Measurements from ENCODE around the gene GPR156.

The GPR156 gene

GRCh38 chr3:120202363-120202762, 82.7 kb downstream of the GPR156 start:
- no peak overlapping the region for H3K4me3 ChIP-seq (ENCODE audit: low read depth in 1 of 5, low read length in 5 of 5)
- peaks cover 0 to 19% (median 17%) of the 10 kb centered on the region in 5 donors for H3K4me1 ChIP-seq (ENCODE audit: control insufficient read depth in 5 of 5, insufficient read depth in 5 of 5, low read length in 5 of 5)
- no peaks in the 10 kb centered on the region for H3K36me3 ChIP-seq (ENCODE audit: control insufficient read depth in 5 of 5, insufficient read depth in 5 of 5, low read length in 5 of 5)
- no peaks in the 10 kb centered on the region for H3K27me3 ChIP-seq (ENCODE audit: control insufficient read depth in 5 of 5, insufficient read depth in 4 of 5, low read length in 5 of 5)
- H3K9me3 ChIP-seq (ENCODE audit: control insufficient read depth in 5 of 5, low read length in 5 of 5) = no peaks in the 10 kb centered on the region
- peak overlapping the region; percentile 33 for H3K27ac ChIP-seq (ENCODE audit: low read depth, low read length)
- H3K9ac ChIP-seq (ENCODE audit: low read length in 5 of 5) = no peak overlapping the region

- H3K4me3 ChIP-seq (ENCODE audit: low read depth in 1 of 5, low read length in 5 of 5) = no peak overlapping the region
- no peak overlapping the region for H3K27ac ChIP-seq (ENCODE audit: low read depth, low read length)
- H3K36me3 ChIP-seq (ENCODE audit: control insufficient read depth in 5 of 5, insufficient read depth in 5 of 5, low read length in 5 of 5) = no peaks in the 10 kb centered on the region
- H3K9me3 ChIP-seq (ENCODE audit: control insufficient read depth in 5 of 5, low read length in 5 of 5) = no peaks in the 10 kb centered on the region
- H3K27me3 ChIP-seq (ENCODE audit: control insufficient read depth in 5 of 5, insufficient read depth in 4 of 5, low read length in 5 of 5) = no peaks in the 10 kb centered on the region
- peaks cover 0 to 19% (median 17%) of the 10 kb centered on the region in 5 donors for H3K4me1 ChIP-seq (ENCODE audit: control insufficient read depth in 5 of 5, insufficient read depth in 5 of 5, low read length in 5 of 5)
- no peak overlapping the region for H3K9ac ChIP-seq (ENCODE audit: low read length in 5 of 5)
These were observed 84.4 kb downstream of the GPR156 start for GRCh38 chr3:120200493-120201235.

GRCh38 chr3:120198305-120198878, 86.6 kb downstream of the GPR156 start:
- Histone ChIP-seq H3K27ac (ENCODE audit: low read depth, low read length) (no peak overlapping the region), H3K4me1 (ENCODE audit: control insufficient read depth in 5 of 5, insufficient read depth in 5 of 5, low read length in 5 of 5) (peaks cover 0 to 11% (median 11%) of the 10 kb centered on the region in 5 donors), H3K27me3 (ENCODE audit: control insufficient read depth in 5 of 5, insufficient read depth in 4 of 5, low read length in 5 of 5) (no peaks in the 10 kb centered on the region), H3K9ac (ENCODE audit: low read length in 5 of 5) (no peak overlapping the region), H3K36me3 (ENCODE audit: control insufficient read depth in 5 of 5, insufficient read depth in 5 of 5, low read length in 5 of 5) (no peaks in the 10 kb centered on the region), H3K4me3 (ENCODE audit: low read depth in 1 of 5, low read length in 5 of 5) (no peak overlapping the region), H3K9me3 (ENCODE audit: control insufficient read depth in 5 of 5, low read length in 5 of 5) (no peaks in the 10 kb centered on the region)

- Histone ChIP-seq H3K9ac (ENCODE audit: low read length in 5 of 5) (no peak overlapping the region), H3K4me3 (ENCODE audit: low read depth in 1 of 5, low read length in 5 of 5) (no peak overlapping the region), H3K27ac (ENCODE audit: low read depth, low read length) (no peak overlapping the region), H3K4me1 (ENCODE audit: control insufficient read depth in 5 of 5, insufficient read depth in 5 of 5, low read length in 5 of 5) (no peaks in the 10 kb centered on the region), H3K9me3 (ENCODE audit: control insufficient read depth in 5 of 5, low read length in 5 of 5) (no peaks in the 10 kb centered on the region), H3K36me3 (ENCODE audit: control insufficient read depth in 5 of 5, insufficient read depth in 5 of 5, low read length in 5 of 5) (no peaks in the 10 kb centered on the region), H3K27me3 (ENCODE audit: control insufficient read depth in 5 of 5, insufficient read depth in 4 of 5, low read length in 5 of 5) (no peaks in the 10 kb centered on the region)
These were observed 88.2 kb downstream of the GPR156 start for GRCh38 chr3:120196812-120197211.

GRCh38 chr3:120196333-120196732, 88.7 kb downstream of the GPR156 start:
- Histone ChIP-seq H3K9me3 (ENCODE audit: control insufficient read depth in 5 of 5, low read length in 5 of 5) (peaks cover 0 to 2% (median 0%) of the 10 kb centered on the region in 5 donors), H3K27ac (ENCODE audit: low read depth, low read length) (no peak overlapping the region), H3K4me1 (ENCODE audit: control insufficient read depth in 5 of 5, insufficient read depth in 5 of 5, low read length in 5 of 5) (no peaks in the 10 kb centered on the region), H3K4me3 (ENCODE audit: low read depth in 1 of 5, low read length in 5 of 5) (no peak overlapping the region), H3K27me3 (ENCODE audit: control insufficient read depth in 5 of 5, insufficient read depth in 4 of 5, low read length in 5 of 5) (no peaks in the 10 kb centered on the region), H3K9ac (ENCODE audit: low read length in 5 of 5) (no peak overlapping the region), H3K36me3 (ENCODE audit: control insufficient read depth in 5 of 5, insufficient read depth in 5 of 5, low read length in 5 of 5) (no peaks in the 10 kb centered on the region)

GRCh38 chr3:120193554-120193953, 91.5 kb downstream of the GPR156 start:
- no peak overlapping the region for H3K27ac ChIP-seq (ENCODE audit: low read depth, low read length)
- peaks cover 0 to 3% (median 0%) of the 10 kb centered on the region in 5 donors for H3K9me3 ChIP-seq (ENCODE audit: control insufficient read depth in 5 of 5, low read length in 5 of 5)
- H3K4me1 ChIP-seq (ENCODE audit: control insufficient read depth in 5 of 5, insufficient read depth in 5 of 5, low read length in 5 of 5) = no peaks in the 10 kb centered on the region
- H3K27me3 ChIP-seq (ENCODE audit: control insufficient read depth in 5 of 5, insufficient read depth in 4 of 5, low read length in 5 of 5) = no peaks in the 10 kb centered on the region
- no peak overlapping the region for H3K9ac ChIP-seq (ENCODE audit: low read length in 5 of 5)
- no peaks in the 10 kb centered on the region for H3K36me3 ChIP-seq (ENCODE audit: control insufficient read depth in 5 of 5, insufficient read depth in 5 of 5, low read length in 5 of 5)
- no peak overlapping the region for H3K4me3 ChIP-seq (ENCODE audit: low read depth in 1 of 5, low read length in 5 of 5)

GRCh38 chr3:120192579-120192978, 92.4 kb downstream of the GPR156 start:
- H3K4me1 ChIP-seq (ENCODE audit: control insufficient read depth in 5 of 5, insufficient read depth in 5 of 5, low read length in 5 of 5) = no peaks in the 10 kb centered on the region
- H3K9me3 ChIP-seq (ENCODE audit: control insufficient read depth in 5 of 5, low read length in 5 of 5) = peaks cover 0 to 3% (median 0%) of the 10 kb centered on the region in 5 donors
- H3K36me3 ChIP-seq (ENCODE audit: control insufficient read depth in 5 of 5, insufficient read depth in 5 of 5, low read length in 5 of 5) = no peaks in the 10 kb centered on the region
- H3K9ac ChIP-seq (ENCODE audit: low read length in 5 of 5) = no peak overlapping the region
- H3K4me3 ChIP-seq (ENCODE audit: low read depth in 1 of 5, low read length in 5 of 5) = no peak overlapping the region
- H3K27me3 ChIP-seq (ENCODE audit: control insufficient read depth in 5 of 5, insufficient read depth in 4 of 5, low read length in 5 of 5) = no peaks in the 10 kb centered on the region
- no peak overlapping the region for H3K27ac ChIP-seq (ENCODE audit: low read depth, low read length)

GRCh38 chr3:120192159-120192558, 92.9 kb downstream of the GPR156 start:
- H3K27ac ChIP-seq (ENCODE audit: low read depth, low read length) = no peak overlapping the region
- H3K36me3 ChIP-seq (ENCODE audit: control insufficient read depth in 5 of 5, insufficient read depth in 5 of 5, low read length in 5 of 5) = no peaks in the 10 kb centered on the region
- H3K4me3 ChIP-seq (ENCODE audit: low read depth in 1 of 5, low read length in 5 of 5) = no peak overlapping the region
- peaks cover 0 to 3% (median 0%) of the 10 kb centered on the region in 5 donors for H3K9me3 ChIP-seq (ENCODE audit: control insufficient read depth in 5 of 5, low read length in 5 of 5)
- H3K4me1 ChIP-seq (ENCODE audit: control insufficient read depth in 5 of 5, insufficient read depth in 5 of 5, low read length in 5 of 5) = no peaks in the 10 kb centered on the region
- no peaks in the 10 kb centered on the region for H3K27me3 ChIP-seq (ENCODE audit: control insufficient read depth in 5 of 5, insufficient read depth in 4 of 5, low read length in 5 of 5)
- H3K9ac ChIP-seq (ENCODE audit: low read length in 5 of 5) = no peak overlapping the region

- Histone ChIP-seq H3K9me3 (ENCODE audit: control insufficient read depth in 5 of 5, low read length in 5 of 5) (no peaks in the 10 kb centered on the region), H3K27me3 (ENCODE audit: control insufficient read depth in 5 of 5, insufficient read depth in 4 of 5, low read length in 5 of 5) (no peaks in the 10 kb centered on the region), H3K36me3 (ENCODE audit: control insufficient read depth in 5 of 5, insufficient read depth in 5 of 5, low read length in 5 of 5) (no peaks in the 10 kb centered on the region), H3K9ac (ENCODE audit: low read length in 5 of 5) (no peak overlapping the region), H3K4me3 (ENCODE audit: low read depth in 1 of 5, low read length in 5 of 5) (no peak overlapping the region), H3K4me1 (ENCODE audit: control insufficient read depth in 5 of 5, insufficient read depth in 5 of 5, low read length in 5 of 5) (peaks cover 0 to 4% (median 2%) of the 10 kb centered on the region in 5 donors), H3K27ac (ENCODE audit: low read depth, low read length) (no peak overlapping the region)
These were observed 102.2 kb downstream of the GPR156 start for GRCh38 chr3:120182613-120183511.

GRCh38 chr3:120181632-120182031, 103.4 kb downstream of the GPR156 start:
- peaks cover 6 to 15% (median 13%) of the 10 kb centered on the region in 5 donors for H3K4me1 ChIP-seq (ENCODE audit: control insufficient read depth in 5 of 5, insufficient read depth in 5 of 5, low read length in 5 of 5)
- no peak overlapping the region for H3K4me3 ChIP-seq (ENCODE audit: low read depth in 1 of 5, low read length in 5 of 5)
- no peaks in the 10 kb centered on the region for H3K27me3 ChIP-seq (ENCODE audit: control insufficient read depth in 5 of 5, insufficient read depth in 4 of 5, low read length in 5 of 5)
- no peaks in the 10 kb centered on the region for H3K36me3 ChIP-seq (ENCODE audit: control insufficient read depth in 5 of 5, insufficient read depth in 5 of 5, low read length in 5 of 5)
- no peaks in the 10 kb centered on the region for H3K9me3 ChIP-seq (ENCODE audit: control insufficient read depth in 5 of 5, low read length in 5 of 5)
- H3K9ac ChIP-seq (ENCODE audit: low read length in 5 of 5) = no peak overlapping the region
- no peak overlapping the region for H3K27ac ChIP-seq (ENCODE audit: low read depth, low read length)
